ENCODE results near the gene TMEM238.

The TMEM238 gene

DNA sequence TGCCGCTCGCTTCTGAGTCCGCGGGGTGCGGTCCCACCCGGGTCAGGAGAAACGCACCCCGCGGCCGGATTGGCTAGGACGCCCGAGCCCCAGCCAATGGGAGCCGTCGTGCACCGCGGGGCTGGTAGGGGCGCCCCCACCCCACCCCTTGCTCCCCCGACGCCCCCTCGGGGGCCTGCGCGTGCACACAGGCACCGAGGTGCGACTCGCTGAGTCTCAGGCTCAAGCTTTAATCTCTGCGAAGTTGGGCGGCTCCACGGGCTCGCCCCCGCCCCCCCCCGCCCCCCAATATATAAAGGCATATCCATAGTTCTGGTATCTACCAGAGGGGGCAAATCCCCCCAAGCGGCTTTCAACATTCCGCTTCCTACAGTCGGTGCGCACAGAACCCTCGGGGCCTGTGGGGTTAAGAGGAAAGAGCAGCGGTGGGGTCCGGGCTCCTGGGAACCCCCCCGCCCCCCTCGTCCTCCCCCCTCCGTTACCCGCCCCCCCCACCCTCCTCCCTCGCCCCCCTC is 29.3 kb downstream of the TMEM238 start, which contains the start of gene COX6B2:
TSS of gene COX6B2 (minus strand) at position 22 of the 515 bp plus-strand sequence. CDS start 198 bp downstream, outside the sequence.
- DNase-seq, result peak; percentile 21

DNA sequence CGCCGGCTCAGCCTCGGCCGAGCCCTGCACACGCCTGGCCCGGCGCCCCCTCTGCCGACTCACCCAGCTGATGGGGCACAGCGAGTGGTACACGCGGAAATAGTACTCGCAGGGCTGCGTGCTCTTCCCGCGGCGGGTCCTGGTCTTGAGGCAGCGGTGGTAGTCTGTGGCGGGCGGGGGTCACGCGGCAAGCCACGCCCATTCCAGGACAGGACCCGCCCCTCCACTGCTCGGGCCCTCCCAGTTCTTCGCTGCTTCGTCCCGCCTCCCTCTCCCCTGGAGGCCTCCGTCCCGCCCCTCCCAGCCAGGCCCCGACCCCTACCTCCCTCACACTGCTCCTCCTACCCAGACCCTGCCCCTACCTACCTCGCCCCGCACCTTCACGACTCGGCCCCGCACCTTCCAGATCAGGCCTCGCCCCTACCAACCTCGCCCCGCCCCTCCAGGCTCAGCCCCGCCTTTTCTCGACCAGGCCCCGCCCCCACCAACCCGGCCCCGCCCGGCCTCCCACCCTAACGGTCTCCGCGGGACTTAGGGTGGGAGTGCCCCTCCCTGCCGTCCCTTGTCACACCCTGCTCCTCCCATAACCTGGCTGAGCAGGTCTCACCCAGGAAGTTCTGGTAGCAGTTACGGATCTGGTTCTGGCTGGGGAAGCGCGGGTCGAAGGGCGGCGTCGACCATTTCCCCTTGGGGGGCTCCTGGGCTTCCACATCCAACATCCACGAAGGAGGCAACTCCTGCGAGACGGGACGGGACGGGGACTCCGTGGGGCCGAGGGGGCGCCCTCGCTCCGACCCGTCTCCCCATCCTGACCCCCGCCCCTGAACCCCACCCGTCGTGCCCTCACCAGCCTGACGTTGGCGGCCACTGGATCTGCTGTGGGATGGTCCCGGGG is 30.0 kb downstream of the TMEM238 start:
- DNase-seq, result peak; percentile 62

DNA sequence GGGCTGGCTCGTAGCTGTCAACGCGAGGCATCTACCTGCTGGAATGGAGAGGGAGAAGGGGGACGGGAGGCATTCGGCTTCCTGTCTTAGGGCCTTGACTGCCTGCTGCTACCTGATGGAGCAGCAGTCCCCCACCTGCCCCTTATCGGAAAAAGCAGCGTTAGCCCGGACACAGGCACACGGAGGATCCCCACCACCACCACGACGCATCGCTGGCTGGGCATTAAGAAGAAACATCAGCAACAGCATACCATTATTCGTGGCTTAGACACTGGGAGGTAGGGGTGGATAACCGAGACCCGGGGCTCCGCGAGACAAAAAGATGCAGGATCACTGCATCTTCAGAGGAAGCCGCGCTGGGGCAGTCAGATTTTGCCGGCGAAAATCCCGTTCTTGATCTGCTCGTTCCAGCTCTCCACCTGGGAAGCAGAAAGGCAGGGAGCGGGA is 30.7 kb downstream of the TMEM238 start:
- no peak for DNase-seq

DNA sequence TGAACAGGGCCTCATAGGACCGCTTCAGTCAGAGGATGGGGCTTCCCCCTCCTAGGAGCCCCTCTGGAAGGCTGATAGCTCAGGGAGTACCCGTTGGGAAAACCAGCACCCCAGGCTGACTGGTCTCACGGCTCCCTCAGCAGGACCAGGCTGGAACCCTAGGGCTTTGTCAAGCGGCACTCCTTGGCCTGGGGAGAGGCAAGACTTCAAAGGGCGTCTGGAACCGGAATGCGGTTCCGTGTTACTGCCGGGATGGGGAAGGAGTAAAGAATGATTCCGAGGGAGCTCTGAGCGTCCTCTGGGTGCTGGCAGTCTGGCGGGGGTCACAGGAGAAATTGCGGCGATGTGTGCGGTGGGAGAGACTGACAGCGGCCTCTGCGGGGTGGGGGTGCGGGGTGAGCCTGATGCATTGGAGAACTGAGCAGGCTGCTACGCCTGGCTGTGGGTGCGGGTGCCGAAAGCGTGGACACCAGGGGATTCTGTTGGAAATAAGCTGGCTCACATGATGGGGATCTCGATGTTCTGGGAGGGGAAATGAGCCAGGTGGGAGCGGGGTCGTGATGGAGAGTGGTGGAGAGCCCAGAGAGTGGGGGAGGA is 31.4 kb downstream of the TMEM238 start:
- DNase-seq, result no peak

DNA sequence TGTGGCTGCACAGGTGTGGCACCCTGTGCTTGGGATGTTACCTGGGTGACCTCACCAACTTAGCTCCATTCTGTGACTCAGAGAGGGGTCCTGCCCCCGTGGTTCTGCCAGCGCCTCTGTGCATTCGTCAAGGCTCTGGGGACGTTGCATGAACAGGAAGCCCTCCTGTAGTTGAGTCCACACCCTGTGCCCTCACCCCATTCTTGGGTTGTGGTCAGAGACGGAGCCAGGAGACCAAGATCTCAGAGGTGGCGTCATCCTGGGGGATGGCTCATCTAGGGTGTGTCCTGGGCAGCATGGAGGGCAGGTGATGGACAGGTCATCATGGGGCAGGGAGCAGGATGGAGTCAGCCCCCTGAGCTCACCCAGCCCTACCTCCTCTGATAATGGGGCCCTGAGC is 32.1 kb downstream of the TMEM238 start:
- DNase-seq, result no peak

DNA sequence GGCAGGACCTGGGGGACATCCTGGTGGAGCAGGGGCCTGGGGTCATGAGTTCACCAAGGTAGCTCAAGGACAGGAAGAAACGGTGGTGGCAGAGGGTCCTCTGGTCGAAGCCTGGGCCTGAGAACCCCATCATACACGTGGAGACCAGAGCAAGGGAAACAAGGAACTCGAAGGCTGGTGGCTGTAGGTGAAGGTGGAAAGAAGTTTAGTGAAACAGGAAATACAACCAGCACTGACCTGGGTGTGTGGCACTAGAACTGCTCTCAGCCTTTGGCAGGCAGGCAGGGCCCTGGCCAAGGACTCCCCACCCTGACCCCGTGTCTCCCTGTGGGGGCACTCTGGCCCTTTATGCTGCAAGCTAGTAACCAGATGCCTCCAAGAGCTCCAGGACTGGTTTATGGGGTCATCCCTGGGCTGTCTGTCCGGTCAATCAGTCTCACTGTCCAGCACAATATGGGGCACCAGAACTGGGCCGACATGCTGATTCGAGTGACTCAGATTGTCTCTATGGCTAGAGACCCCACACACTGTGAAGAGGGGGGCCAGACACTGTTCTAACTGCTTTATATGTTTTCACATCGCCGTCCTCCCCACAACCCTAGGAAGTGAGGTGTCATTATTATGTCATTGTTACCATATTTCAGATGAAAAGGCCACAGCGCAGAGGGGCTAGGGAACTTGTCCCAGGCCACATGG is 33.3 kb downstream of the TMEM238 start:
- no peak for DNase-seq

DNA sequence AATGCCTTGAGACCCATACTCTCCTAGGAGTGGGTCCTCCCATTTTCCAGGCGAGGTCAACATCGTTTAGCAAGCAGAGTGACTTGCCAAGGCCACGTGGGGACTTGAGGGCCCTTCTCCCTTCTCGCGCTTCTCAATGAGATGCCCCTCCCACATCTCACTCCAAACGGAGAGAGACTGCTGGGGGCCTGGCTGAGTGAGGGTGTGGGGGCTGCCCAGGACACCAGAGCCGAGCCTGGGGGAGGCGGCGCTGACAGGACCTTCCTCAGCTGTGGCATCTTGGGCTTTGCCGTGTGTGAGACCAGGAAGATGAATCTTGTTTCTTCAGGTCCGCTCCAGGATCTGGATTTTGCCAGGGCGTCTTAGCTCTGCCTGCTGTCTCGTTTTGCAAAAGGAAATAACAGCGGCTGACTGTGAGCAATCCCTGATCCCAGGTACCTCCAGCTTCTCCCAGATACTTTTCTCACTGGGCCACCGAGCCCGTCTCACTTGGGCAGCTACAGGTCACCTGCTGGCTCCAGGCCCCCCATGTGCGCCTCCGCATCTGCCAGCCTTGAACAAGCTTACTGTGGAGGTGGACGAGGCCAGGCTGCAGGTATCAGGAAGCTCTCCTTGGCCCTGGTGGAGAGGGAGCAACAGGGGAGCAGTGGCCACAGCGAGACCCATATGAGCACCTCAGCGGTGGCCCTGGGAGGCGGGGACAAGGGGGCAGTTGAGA is 35.6 kb downstream of the TMEM238 start:
- peak; percentile 29 for DNase-seq

DNA sequence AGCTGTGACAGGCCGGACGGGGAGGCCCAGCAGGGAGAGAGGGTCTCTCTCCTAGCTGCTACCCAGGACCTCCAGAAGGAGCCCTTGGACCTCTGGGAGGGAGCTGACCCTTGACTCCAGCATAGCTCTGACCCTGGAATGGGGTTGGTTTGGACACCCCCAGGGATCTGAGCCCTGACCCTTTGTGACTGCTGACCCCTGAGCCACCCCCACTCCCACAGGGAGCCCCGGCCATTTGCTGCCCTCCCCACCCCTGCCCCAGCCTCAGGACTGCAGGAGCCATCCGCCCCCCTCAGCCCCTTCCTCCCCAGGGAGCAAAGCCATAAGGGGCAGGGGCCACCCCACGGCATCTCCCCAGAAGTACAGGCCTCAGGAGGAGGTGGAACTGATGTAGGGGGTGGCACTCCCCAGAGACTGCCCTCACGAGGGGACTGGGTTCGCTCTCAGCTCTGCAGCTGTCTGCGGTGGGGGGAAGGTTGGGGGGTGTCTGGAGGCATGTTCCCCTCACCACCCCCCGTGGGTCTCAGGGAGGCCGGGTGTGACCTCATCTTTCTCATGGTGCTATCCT is 36.6 kb downstream of the TMEM238 start:
- peak; percentile 24 for DNase-seq

DNA sequence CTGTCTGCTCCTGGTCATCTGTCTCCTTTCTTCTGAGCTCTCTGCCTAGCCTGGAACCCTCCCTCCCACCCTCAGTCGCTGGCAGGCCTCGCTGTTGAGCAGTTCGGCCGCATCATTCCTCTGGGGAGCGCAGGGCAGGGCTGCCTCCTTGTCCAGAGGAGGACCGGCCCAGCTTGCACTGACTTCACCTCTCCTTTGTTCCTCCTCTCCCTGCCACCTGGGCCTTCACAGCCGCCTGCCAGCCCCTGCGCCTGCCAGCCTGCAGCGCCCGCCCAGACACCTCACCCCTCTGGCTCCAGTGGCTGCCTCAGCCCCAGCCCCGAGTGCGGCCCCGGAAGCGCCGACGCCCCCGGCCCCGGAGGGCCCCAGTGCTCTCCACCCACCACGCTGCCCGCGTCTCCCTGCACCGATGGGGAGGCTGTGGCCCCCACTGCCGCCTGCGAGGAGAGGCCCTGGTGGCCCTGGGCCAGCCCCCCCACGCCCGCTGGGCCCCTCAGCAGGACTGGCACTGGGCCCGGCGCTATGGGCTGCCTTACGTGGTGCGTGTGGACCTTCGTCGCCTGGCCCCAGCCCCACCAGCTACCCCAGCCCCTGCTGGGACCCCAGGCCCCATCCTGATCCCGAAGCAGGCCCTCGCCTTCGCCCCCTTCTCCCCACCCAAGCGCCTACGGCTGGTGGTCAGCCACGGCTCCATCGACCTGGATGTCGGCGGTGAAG is 37.2 kb downstream of the TMEM238 start:
- DNase-seq, result no peak

DNA sequence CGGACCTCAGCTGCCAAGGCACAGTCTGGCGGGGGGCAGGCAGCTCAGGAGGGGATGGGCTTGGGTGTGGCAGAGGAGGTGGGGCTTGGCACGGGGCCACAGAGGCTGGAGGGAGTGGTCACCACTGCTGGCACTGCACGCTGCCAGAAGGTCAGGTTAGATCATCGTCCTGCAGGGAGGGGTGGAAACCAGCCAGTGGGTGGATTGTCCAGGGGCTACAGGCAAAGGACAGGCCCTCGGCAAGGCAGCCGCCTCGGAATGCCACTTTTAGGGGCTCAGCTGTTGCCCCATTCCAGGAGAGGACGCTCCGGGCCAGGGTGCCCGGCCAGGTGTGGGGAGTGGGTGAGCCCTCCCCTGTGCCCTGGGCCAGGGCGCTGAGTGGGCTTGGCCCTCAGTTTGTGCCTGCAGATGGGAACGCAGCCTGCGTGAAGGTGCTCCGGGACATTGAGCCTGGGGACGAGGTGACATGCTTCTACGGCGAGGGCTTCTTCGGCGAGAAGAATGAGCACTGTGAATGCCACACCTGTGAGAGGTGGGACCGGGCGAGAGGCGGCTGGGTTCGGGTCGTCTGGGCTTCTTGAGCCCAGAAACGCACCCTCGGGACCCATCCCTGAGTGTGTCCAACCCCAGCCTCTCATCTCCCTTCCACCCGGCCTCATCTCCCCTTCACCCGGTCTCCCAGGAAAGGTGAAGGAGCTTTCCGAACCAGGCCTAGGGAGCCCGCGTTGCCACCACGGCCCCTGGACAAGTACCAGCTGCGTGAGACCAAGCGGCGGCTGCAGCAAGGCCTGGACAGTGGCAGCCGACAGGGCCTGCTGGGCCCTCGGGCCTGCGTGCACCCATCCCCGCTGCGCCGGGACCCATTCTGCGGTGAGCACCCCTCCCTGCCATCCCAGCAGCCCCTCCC is 38.0 kb downstream of the TMEM238 start:
- peak; percentile 79 for DNase-seq

DNA sequence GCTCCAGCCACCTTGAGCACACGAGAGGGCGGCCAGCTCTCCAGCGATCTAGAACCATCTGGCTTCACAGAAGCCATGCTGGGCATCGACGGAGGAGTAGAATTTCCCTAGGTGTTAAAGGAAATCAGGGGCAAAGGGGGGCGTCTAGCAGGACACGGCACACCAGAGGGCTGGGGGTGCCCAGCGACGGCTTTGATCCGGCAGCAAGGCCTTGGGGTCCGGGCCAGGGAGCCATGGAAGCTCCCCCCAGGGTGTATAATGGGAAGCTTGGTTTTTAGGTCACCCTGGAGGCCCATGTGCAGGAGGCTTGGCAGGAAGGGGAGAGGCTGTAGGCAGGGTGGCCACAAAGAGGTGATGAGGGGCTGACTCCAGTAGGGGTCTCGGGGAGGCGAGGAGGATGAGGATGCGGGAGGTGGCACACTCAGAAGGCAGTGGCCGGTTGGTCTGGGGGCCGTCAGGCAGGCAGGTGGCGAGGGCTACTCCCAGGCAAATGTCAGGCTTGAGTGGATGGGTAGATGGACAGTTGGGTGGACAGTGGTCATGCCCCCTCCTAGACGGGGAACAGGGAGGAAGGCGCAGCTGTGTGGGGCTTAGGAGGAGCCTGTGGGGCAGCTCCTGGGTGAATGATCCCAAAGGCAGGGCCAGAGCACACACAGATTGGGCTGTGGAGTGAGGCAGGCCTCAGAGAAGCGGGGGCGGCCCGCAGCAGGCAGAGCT is 38.8 kb downstream of the TMEM238 start:
- DNase-seq, result peak; percentile 16

DNA sequence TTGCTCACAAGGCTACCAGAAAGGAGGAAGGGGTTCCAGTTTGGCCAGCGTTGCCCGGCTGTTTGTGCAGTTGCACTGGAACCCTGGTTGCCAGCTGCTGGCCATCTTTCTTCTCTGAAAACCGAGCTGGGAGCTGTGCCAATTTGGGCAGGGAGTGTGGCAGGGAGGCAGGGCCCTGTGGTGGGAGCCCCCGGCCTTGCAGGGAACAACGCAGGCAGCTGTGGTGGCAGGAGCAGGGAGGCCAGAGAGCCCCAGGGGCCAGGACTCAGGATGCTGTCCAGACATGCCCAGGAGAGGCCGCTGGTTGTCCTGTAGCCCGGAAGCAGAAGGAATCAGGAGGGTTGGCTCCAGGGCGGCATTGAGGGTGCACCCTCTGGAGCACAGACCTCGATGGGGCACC is 39.6 kb downstream of the TMEM238 start:
- peak; percentile 81 for DNase-seq

DNA sequence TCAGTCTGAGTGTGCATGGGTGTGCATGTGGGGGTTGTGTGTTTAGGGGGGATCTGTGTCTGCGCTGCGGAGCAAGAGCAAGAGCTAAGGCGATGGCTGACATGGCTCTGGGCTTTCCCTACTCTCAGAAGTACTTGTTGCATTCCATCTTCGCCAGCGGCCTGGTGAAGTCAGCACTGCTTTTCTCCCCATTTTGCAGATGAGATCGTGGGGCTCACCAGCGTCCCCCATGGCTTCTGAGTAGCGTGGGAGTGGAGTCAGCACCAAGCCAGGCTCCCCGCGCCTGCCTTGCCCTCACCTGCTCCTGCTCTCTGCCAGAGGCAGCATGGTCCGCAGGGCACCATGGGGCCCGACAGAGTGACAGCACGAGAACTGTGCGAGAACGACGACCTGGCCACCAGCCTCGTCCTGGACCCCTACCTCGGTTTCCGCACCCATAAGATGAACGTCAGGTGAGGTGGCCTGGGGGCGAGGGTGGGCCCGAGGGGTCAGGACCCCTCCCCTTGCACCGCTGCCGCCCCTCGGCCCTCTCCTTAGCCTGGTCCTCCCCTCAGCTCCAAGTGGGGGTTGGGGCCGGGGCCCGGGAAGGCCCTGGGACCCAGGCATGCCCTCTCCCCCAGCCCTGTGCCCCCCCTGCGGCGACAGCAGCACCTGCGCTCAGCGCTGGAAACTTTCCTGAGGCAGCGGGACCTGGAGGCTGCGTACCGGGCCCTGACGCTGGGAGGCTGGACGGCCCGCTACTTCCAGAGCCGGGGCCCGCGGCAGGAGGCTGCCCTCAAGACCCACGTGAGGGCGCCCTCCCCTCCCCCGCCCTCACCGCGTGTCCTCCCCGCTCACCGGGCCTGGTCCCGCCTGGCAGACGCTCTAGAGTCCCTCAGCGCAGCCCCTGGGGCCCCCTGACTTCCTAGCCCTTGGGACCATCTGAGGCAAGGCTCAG is 42.2 kb downstream of the TMEM238 start:
- DNase-seq, result peak; percentile 22

DNA sequence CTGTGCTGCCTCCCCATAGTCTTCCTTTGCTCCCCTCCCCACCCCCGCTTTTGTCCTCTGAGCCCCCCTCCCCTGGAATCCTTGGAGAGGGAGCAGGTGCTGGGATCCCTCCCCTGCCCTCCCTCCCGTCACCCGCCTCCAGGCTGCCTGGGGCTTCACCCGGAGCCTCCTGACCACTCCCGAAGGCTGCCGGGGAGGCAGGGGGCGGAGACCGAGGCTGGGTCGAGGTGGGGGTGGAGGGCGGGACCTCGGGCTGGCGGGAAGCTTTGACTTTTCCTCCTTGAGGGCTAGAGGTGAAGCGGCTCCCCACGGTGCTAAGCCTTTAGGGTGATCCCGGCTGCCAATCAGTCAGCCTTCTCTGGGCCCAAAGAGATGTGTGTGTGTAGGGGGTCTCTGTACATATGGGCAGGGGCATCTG is 42.9 kb downstream of the TMEM238 start:
- peak; percentile 86 for DNase-seq

DNA sequence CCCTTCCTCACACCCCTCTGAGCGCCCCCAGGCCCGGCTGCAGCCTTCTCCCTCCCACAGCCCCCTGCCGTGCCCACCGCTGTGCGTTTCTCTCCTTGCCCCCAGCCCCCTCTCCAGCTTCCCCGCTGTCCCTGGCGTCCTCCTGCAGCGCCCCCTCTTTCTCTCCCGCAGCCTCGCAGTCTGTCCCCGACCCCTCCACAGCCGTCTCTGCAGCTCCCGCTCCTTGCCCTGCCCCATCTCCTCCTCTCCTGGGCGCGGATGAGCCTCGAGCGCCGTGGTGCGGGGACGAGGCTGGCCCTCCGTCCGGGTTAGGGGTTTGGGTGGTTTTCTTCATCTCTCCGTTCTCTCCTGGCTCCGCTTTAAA is 43.3 kb downstream of the TMEM238 start:
- peak; percentile 61 for DNase-seq

DNA sequence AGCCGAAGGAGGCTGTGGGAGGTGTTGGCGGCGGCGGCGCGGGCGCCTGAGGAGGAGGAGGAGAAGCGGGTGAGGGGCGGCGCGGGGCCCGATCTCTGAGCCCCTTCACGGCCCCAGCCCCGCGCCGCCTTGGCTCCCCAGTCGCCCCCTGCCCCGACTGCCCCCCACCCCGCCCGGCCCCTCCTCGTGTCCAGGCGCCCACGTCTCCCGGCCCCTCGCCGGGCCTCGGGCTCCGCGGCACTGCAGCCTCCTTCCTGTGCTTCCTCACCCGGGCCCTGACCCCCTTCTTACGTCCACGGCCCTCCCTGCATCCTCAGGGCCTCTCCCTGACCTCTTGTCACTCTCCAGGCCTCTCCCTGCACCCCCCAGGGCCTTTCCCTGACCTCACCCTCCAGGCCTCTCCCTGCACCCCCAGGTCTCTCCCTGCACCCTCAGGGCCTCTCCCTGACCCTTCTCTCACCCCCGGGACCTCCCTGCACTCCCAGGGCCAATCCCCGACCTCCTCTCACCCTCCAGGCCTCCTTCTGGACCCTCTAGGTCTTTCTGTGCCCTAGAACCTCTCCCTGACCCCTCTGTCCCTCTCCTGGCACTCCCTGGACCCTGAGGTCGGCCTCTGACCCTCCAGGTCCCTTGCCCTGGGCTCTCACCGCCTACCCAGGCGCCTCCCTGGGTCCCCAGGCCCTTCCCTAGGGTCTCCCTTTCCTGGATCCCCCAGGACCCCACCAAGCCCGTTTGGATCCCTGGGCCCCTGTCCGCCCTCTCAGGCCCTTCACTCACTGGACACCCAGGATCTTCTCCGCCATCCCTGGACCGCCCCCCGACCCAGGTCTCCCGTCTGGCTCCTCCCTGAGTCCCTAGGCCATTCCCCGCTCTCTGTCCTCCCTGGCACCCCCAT is 44.0 kb downstream of the TMEM238 start:
- DNase-seq, result peak; percentile 55

DNA sequence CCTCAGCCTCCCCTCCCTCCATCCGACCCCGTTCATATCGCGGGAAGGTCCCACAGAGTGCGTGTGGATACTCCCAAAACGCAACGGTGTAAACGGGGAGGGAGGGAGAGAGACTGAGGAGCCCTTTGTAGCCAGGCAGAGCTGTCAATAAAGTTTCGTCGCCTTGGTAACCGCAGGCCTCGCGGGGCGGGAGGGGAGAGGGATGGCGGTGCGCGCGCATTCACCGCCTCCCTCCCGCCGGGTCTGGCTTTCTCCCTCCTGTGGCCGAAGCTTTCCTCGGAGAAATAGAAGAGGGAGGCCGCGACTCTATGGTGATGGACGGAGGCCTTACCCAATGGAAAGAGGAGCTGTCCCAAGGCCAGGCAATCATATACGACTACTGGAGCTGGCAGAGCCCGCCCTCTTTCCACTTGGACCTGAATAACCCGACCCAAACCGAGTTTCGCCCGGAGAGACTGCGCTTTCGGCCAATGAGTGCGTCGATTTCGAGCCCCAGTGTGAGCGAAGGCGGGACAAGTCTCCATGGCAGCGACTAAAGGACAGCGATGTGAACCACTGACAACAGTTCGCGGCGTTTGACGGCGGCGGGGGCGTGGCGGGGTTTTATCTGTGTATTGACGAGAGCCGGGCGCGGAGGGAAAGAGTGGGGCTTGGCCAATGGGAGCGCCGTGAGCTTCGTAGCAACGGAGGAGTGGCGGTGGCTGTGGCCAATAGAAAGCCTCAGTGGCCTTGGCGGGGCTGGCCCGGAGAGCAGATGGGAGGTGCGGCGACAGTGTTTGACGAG is 44.8 kb downstream of the TMEM238 start, which contains the start of gene KMT5C:
TSS of gene KMT5C (plus strand) at position 772 of the 784 bp plus-strand sequence. CDS start 2,061 bp downstream, outside the sequence.
- DNase-seq, result peak; percentile 100

All from right hindlimb (tissue), 1 donor.